ENCODE results near the gene GOLIM4.
A peak's percentile ranks its signal among the peaks of the same experiment; 100 is the strongest.
"Not testable (repeated sequence)": the region's sequence is repeated elsewhere in the genome, so short reads cannot be mapped to it uniquely, and the experiment has no call there.

Gene GOLIM4, protein sequence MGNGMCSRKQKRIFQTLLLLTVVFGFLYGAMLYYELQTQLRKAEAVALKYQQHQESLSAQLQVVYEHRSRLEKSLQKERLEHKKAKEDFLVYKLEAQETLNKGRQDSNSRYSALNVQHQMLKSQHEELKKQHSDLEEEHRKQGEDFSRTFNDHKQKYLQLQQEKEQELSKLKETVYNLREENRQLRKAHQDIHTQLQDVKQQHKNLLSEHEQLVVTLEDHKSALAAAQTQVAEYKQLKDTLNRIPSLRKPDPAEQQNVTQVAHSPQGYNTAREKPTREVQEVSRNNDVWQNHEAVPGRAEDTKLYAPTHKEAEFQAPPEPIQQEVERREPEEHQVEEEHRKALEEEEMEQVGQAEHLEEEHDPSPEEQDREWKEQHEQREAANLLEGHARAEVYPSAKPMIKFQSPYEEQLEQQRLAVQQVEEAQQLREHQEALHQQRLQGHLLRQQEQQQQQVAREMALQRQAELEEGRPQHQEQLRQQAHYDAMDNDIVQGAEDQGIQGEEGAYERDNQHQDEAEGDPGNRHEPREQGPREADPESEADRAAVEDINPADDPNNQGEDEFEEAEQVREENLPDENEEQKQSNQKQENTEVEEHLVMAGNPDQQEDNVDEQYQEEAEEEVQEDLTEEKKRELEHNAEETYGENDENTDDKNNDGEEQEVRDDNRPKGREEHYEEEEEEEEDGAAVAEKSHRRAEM

DNA sequence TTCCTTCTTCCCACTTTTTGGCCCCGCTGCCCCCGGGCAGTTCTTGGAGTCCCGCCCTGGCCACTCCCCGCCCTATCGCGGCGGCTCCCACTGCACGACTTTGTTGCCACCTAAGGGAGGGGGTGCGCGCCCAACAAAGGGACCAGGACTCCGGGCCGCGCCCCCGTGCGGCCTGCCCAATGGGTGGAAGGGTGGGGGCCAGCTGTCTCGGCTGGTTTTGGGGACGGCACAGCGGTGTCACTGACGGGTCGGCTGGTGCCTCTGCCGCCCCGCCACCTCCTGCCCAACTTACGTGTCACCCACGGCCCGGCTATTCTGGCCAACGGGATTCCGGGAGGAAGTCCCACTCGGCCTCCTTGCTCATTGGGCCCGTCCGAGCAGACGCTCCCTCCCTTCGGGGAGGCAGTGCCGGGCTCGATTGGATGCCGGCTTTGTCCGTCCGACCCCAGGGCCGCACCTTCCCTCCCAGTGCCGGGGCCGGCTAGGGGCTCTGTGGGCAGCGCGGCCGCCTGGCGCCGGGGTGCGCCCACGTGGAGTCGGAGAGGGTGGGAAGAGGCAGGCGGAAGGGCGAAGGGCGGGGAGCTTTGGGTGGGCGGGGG lies at the start of gene GOLIM4:
TSS of gene GOLIM4 (minus strand) at position 314 of the 599 bp plus-strand sequence. CDS start 639 bp downstream, outside the sequence.
- DNase-seq (ENCODE audit: low spot score) = peak; percentile 96

DNA sequence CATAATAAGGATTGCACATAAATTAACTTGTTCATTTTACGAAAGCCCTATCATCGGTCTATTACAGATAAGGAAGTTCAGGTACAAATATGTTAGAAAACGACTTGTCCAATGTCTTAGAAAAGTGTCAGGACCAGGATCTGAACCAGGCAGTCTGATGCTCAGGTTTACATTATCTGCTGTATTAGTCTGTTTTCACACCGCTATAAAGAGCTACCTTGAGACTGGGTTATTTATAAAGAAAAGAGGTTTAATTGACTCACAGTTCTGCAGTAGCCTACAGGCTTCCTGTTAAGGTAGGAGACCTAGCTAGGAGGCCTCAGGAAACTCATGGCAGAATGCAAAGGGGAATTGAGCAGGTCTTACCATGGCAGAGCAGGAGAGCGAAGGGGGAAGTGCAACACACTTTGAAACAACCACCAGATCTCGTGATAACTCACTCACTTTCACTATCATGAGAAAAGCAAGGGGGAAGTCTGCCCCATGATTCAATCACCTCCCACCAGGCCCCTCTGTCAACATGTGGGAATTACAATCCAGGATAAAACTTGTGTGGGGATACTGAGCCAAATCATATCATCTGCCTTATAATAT lies 45.8 kb upstream of the GOLIM4 start:
- no peak for DNase-seq (ENCODE audit: low spot score)

DNA sequence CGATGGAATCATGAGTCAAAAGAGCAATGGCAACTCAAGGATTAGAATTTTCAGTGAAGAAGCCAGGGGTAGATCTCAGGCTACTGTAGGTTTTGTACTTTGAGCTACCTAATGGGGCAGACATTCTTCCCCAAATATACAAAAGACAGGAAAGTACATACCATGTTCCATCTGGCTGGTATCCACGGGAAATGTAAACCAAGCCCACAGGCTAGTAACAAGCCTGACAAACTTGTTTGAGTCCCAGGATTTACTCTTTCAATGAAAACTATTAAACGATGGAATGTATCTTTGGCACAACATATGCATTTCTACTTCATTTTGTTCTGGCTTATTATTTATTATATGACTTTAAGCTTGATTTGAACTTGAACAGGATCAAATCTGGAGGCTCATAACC lies 44.2 kb upstream of the GOLIM4 start:
- no peak for DNase-seq (ENCODE audit: low spot score)

DNA sequence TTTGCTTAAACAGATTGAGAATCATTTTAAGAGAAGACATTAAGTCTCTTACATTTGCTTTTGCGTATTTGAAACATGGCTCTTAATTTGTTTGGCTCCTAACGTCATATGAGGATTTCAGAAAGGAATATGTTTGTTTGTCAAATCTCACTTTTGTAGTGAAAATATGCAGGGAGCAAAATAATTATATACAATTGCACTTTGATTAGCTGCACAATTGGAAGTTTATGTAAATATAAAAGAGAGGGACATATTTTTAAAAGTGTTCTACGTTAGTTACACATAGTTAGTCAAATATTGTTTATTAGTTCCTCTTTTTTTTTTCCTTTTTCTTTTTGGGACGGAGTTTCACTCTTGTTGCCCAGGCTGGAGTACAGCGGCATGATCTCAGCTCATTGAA lies 42.7 kb upstream of the GOLIM4 start:
- no peak for DNase-seq (ENCODE audit: low spot score)

DNA sequence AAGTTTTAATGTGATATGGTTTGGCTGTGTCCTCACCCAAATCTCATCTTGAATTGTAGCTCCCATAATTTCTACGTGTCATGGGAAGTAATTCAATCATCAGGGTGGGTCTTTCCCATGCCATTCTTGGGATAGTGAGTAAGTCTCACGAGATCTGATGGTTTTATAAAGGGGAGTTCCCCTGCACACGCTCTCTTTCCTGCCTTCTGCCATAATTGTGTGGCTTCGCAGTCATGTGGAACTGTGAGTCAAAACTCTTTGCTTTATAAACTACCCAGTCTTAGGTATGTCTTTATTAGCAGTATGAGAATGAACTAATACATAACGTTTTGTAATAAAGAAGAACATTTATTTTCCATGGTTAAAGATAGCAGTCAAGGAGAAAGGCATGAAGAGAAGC lies 39.2 kb upstream of the GOLIM4 start:
- no peak for DNase-seq (ENCODE audit: low spot score)

DNA sequence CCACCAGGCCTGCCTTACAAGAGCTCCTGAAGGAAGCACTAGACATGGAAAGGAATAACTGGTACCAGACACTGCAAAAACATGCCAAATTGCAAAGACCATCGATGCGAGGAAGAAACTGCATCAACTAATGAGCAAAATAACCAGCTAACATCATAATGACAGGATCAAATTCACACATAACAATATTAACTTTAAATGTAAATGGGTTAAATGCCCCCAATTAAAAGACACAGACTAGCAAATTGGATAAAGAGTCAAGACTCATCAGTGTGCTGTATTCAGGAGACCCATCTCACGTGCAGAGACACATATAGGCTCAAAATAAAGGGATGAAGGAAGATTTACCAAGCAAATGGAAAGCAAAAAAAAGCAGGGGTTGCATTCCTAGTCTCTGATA lies 34.5 kb upstream of the GOLIM4 start:
- DNase-seq (ENCODE audit: low spot score) = not testable (repeated sequence)

DNA sequence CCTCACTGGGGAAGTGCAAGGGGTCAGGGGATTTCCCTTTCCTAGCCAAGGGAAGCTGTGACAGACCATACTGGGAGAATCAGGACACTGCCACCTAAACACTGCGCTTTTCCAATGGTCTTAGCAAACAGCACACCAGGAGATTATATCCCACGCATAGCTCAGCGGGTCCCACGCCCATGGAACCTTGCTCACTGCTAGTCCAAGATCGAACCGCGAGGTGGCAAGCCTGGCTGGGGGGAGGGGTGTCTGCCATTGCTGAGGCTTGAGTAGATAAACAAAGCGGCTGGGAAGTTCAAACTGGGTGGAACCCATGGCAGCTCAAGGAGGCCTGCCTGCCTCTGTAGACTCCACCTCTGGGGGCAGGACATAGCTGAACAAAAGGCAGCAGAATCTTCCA lies 32.7 kb upstream of the GOLIM4 start:
- not testable (repeated sequence) for DNase-seq (ENCODE audit: low spot score)

DNA sequence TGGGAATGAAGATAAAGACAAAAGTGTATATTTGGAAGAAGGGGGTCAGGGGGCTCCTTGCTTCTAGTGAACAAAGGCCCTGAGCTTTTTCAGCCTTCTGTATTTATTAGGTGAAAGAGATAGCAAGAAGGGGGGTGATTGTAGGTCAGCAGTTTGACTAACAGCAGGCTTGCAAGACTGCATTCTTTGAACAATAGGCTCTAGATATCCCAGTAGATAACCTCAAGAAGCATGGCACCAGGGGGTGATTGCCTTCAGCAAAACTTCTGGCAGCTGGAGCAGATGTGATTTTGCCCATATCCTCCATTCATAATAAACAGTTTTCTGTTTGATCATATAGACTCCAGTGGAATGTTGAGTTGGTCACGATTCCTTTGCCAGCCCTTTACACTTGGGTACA lies 31.7 kb upstream of the GOLIM4 start:
- DNase-seq (ENCODE audit: low spot score) = no peak

DNA sequence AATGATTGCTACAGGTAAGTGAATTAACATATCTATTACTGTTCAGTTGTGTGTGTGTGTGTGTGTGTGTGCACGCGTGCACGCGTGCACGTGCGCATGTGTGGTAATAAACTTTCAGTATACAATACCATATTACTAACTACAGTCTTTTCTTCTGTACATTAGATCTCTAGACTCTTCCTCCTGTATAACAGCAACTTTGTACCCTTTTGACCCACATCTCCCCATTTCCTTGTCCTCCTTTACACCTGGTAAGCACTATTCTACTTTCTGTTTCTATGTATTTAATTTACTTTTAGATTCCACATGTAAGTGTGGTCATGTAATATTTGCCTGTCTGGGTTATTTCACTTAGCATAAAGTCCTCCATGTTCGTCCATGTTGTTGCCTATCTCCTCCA lies 29.1 kb upstream of the GOLIM4 start:
- DNase-seq (ENCODE audit: low spot score) = no peak

DNA sequence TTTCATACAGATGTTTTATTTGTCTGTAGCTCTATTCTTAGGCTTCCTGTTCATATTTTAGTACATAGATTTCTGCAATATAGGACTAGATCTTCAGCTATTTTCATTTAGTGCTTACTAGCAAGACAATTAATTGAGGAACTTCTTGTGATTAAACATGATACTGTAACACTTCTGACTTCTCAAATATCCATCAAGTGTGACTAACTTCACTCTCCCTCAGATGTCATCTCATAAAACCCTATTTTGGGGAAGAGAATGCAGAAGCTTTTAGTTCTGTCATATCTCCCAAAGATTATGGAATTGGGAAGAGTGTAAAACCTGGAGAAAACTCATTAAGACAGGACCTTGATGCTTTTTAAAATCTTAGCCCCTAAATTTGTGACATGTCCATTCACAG lies 28.6 kb upstream of the GOLIM4 start:
- no peak for DNase-seq (ENCODE audit: low spot score)

DNA sequence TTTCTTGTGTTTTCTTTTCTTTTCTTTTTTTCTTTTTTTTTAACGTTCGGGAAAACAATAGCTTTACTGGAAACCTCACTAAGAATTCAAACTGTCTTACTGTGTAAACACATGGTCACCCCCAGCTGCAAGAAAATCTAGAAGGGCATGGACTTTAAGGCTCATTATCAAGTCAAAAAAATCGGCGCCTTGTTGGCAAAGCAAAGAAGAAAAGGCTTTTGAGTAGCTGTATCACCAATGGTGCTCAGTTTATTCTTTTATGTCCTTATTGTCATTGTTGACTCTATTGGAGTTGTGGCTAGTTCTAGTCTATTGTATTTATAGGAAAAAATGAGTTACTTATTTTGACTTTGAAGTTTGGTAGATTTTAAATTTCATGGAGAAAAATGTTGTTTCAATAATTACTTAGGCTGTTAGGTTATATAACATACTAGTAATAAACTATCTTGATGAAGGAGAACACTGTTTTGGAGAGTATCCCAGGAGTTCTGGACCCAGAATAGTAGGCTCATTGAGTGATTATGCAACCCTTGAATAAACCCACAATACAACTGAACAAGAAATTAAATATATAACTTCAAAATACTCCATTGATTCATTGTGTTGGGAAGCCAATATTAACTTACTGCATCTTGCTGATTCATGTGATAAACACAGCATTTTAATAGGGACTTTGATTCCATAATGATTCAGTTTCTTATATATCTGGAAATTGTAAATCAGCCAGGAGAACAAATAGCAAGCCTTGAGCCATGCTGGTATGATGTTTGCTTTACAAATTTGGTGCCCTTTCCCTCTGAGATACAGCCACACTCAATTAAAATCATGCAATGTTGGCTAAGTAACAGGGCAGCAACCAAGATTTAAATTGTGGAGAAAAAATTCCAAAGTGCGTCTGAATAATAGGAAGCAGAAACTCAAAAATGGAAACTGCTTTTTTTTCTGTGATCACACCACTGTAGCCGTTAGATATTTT lies 27.8 kb upstream of the GOLIM4 start:
- no peak for DNase-seq (ENCODE audit: low spot score)

DNA sequence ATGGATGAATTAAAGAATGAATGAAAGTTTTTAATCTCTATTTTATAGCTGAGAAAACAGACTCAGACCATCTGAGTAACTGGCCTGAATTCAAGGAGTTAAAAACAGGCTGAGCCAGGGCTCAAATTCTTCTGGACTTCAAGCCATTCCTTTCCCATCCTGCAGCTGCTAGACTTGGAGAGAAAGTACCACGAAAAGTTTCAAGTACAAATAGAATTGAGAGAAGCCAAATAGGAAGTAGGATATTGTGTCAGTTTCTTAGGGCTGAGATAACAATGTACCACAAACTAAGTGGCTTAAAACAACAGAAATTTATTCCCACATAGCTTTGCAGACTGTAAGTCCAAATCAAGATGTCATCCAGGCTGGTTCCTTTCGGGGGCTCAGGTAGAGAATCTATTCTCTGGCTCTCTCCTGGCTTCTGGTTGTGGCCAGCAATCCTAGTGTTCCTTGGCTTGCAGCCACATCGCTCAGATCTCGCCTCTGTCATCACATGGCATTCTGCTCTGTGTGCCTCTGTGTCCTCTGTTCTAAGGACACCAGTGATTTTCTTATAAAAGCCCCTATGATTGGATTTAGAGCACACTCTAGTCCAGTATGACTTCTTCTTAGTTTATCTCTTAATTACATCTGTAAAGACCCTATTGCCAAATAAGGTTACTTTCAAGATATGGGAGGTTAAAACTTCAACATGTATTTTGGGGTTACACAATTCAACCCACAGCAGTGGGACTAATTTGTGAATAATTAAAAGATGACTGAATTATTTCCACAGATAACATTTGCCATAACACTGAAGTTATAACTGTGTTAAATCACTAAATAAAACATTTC lies 25.7 kb upstream of the GOLIM4 start:
- peak; percentile 15 for DNase-seq (ENCODE audit: low spot score)

DNA sequence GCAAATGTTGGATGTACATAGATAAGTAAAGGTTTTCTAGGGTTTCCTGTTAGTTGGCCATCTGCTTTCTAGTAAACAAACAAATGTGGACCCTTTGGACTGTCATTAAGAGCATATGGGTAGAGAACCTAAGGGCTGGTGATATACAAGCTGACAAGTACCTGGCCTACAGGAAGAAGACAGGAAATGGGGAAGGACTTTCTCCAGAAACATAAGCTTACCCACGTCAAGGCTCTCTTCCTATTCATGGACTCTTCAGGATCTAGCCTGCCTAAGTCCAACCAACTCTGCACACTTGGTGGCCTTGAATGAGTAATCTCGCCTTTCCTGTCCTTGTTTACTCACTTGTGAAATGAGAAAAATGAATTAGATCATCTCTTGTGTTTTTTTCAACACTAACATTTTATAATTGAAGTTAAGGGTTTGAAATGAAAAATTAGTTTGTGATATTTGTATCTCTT lies 22.2 kb upstream of the GOLIM4 start:
- peak; percentile 30 for DNase-seq (ENCODE audit: low spot score)

DNA sequence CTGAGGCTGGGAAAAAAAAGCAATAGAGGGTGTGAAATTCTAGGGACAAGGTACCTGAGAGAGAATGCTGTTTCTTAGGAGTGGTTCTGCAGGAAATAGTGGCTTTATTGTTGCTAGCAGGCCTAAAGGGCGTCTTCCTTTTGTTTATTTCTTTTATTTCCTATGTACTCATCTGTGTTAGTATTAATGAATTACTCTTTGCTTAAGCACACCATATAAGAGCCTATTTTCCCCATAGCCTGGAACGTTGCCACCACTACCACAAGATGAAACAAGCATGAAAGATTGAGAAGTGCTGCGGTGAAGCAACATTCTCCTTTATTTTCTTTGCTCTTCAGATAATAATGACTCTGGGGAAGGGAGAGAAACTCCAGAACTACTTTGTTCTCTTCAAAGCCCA lies 21.3 kb upstream of the GOLIM4 start:
- DNase-seq (ENCODE audit: low spot score) = no peak

DNA sequence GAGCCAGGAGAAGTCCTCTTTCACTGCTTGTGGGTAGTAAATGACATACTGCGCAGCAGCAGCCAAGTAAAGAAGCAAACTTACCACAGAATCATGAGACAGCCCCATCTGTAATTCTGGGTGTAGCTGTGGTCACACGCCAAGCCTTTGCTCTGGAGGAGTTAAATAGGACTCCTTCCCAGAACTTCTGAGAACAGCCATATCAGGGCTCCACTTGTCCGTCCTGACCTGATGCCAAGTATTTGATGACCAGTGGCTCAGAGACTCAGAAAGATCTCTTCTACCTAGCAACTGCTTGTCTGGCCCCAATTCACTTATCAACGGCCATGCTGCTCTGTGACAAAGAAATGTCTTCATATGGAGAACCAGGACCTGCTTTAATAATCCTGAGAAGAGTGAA lies 20.6 kb upstream of the GOLIM4 start:
- peak; percentile 41 for DNase-seq (ENCODE audit: low spot score)

DNA sequence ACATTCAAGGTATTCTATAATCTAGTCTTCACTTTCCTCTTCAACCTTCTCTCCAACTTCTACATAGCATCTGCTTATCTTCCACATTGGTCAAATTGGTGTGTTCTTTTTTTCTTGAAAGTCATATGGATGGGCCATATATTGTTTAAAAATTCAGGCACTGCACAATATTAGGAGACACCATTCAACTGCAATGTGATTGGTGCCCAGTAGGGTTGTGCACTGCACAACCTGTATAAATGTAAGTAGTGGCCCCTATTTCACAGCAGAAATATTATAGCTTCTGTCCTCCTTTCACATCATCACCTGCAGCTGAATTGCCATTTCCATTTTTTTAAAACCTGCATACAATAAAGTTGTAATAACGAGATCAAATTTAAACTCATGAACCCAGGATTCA lies 18.1 kb upstream of the GOLIM4 start:
- no peak for DNase-seq (ENCODE audit: low spot score)

DNA sequence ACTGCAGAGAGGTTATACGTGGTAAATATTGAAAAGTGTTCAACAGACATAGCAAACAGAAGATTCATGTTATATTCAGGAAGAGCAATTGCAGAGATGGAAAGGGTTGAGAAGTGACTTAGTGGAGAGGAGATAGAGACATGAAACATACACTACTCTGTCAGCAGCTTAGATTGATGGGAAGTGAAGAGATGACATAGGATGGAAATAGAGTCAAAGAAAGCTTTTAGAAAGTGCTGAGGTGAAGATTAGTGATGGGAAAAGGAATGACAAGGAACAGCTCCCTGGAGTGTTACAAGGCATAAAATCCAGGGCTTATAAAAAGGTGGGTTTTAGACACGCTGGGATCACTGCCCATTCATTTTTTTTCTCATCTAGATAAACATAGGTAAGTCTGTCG lies 17.2 kb upstream of the GOLIM4 start:
- no peak for DNase-seq (ENCODE audit: low spot score)

DNA sequence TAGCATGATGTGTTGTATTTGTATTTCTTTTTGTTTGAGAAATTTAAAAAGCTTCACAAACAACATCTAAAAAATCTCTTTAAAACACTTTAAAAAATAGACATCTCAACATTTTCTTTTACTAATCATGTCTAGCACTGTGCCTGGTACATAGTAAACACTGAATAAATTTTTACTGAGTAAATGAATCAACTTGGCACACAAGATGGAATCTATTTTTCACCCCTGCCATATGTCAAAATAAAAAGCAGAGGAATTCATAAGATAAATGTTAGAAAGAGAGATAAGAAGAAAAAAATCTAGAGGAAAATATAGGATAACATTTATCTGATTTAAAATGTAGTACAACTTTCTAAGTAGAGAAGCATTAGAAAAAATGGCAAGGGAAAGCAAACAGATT lies 8.6 kb upstream of the GOLIM4 start:
- DNase-seq (ENCODE audit: low spot score) = no peak

DNA sequence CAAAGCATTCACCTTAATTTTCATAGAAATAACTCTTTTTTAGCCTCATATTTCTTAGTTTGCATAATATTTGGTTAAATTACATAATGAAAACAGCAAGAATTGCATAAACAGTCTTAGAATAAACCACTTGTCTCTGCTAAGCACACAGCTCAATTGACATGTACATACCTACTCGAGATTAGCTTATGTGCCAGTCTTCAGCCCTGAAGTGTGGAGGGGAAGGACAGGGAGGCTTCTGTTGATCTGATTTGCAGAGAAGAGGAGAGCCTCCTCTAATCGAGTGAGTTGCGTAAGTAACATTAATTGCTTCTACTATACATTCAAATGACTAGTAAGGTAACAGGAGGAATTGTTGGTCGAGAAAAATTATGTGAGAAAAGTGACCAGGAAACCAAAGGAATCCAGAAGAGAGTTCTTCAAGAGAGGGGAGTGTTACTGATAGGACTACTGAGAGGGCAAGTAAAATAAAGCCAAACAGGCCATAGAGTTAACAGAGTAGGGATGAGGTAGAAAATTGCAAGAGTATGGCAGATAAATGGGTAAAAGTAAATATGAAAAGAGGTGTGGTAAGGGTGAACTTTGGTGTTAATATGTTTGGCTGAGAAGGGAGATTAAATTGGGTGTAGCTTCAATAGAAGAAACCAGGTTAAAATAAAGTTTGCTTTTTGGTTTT lies 7.1 kb upstream of the GOLIM4 start:
- no peak for DNase-seq (ENCODE audit: low spot score)

Measured in AG08395 (cell line).